ENCODE measurements around the gene RASA3.
"Not testable (repeated sequence)": the region's sequence is repeated elsewhere in the genome, so short reads cannot be mapped to it uniquely, and the experiment has no call there.

The RASA3 gene

GRCh38 chr13:114077933-114078325, 54.5 kb downstream of the RASA3 start:
- in situ Hi-C loops (cut with HindIII; ENCODE audit: low pct_unique_long_range_greater_than_20kb, low sequenced_read_pairs): no loop called here
- DNase-seq (ENCODE audit: low read depth in 1 of 2, low spot score in 1 of 2): no peak
- no peak for TF ChIP-seq JUND (IDR thresholded peaks at IDR 0.05; ENCODE audit: low read depth)

DNA sequence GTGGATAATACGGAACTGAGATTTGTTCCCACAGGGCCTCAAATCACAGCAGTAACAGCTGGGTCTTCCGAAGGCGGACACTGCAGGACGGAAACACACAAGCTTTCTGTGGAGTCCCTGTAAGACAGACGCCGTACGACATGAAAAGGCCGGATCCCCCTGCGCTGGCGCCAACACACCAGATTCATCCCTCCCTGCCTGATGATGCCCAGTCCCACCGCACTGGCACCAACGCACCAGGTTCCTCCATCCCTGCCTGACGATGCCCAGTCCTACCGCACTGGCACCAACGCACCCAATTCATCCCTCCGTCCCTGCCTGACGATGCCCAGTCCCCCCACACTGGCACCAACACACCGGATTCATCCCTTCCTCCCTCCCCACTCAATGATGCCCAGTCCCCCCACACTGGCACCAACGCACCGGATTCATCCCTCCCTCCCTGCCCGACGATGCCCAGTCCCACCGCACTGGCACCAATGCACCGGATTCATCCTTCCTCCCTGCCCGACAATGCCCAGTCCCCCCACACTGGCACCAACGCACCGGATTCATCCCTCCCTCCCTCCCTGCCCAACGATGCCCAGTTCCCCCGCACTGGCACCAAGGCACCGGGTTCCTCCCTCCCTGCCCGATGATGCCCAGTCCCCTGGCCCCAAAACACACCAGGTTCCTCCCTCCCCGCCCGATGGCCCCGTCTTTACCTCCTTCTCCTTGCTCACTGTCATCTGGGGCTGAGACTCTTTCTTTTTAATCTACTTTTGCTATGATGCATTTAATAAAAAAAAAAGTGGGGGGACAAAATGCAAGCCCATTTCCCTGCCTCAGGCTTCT, 55.1 kb downstream of the RASA3 start:
- no peak for DNase-seq (ENCODE audit: low read depth in 1 of 2, low spot score in 1 of 2)
- TF ChIP-seq JUND (IDR thresholded peaks at IDR 0.05; ENCODE audit: low read depth): no peak
- in situ Hi-C loops (cut with HindIII; ENCODE audit: low pct_unique_long_range_greater_than_20kb, low sequenced_read_pairs): no loop called here

DNA sequence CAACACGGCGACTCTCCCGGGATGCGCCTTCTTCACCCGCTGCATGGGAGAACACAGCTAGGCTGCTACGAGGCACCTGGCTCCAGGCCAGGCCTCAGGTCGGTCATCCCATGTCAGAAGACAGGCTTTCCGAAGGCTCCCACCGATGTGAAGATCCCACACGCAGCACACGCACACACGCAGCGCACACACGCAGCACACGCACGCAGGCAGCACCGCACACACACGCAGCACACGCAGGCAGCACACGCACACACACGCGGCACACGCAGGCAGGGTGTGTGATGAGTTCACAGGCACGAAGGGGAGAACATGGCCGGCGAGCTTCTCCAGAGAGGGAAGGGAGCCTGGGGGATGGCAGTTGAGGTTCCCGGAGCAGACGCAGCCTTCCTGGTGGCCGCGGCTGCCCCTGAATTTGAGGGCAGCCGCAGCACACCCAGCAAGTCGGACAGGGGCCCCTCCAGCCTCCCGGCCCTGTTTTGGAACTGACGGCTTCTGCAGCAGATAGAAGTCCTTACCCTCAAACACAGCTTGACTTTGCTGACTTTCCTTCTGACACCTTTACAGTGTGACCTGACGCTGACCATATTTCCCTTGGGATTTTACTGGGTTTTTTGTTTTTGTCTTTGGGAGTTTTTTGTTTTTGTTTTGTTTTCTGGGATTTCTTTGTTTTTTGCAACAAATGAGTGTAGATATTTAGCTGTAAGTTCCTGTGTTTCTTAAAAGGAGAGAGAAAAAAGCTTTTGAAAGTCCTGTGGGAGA, 55.9 kb downstream of the RASA3 start:
- in situ Hi-C loops (cut with HindIII; ENCODE audit: low pct_unique_long_range_greater_than_20kb, low sequenced_read_pairs): no loop called here
- no peak for DNase-seq (ENCODE audit: low read depth in 1 of 2, low spot score in 1 of 2)

DNA sequence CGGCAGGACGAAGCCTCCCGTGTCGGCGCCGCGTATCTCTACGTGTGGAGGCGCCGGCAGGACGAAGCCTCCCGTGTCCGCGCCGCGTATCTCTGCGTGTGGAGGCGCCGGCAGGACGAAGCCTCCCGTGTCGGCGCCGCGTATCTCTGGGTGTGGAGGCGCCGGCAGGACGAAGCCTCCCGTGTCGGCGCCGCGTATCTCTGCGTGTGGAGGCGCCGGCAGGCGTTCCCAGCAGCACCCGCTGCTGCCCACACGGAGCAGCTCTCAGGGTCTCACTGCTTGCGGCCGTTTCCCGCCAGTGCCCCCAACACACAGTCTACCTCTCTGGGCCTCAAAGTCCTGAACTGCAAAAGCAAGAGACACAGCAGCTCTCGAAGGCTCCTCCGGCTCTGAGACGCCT, 56.6 kb downstream of the RASA3 start:
- DNase-seq (ENCODE audit: low read depth in 1 of 2, low spot score in 1 of 2); in situ Hi-C loops (cut with HindIII; ENCODE audit: low pct_unique_long_range_greater_than_20kb, low sequenced_read_pairs): not testable (repeated sequence)

More for the DNA sequence above, 55.9 kb downstream of the RASA3 start:
- no peak for TF ChIP-seq JUND (IDR thresholded peaks at IDR 0.05; ENCODE audit: low read depth)

GRCh38 chr13:114074671-114075315, 57.6 kb downstream of the RASA3 start:
- no peak for DNase-seq (ENCODE audit: low read depth in 1 of 2, low spot score in 1 of 2)
- in situ Hi-C loops (cut with HindIII; ENCODE audit: low pct_unique_long_range_greater_than_20kb, low sequenced_read_pairs): no loop called here
- no peak for TF ChIP-seq JUND (IDR thresholded peaks at IDR 0.05; ENCODE audit: low read depth)

GRCh38 chr13:114073881-114074612, 58.4 kb downstream of the RASA3 start:
- no peak for DNase-seq (ENCODE audit: low read depth in 1 of 2, low spot score in 1 of 2)
- no peak for TF ChIP-seq JUND (IDR thresholded peaks at IDR 0.05; ENCODE audit: low read depth)
- in situ Hi-C loops (cut with HindIII; ENCODE audit: low pct_unique_long_range_greater_than_20kb, low sequenced_read_pairs): no loop called here

- DNase-seq (ENCODE audit: low read depth in 1 of 2, low spot score in 1 of 2): no peak
- TF ChIP-seq JUND (IDR thresholded peaks at IDR 0.05; ENCODE audit: low read depth): no peak
- in situ Hi-C loops (cut with HindIII; ENCODE audit: low pct_unique_long_range_greater_than_20kb, low sequenced_read_pairs): no loop called here
These were observed 60.0 kb downstream of the RASA3 start for GRCh38 chr13:114072421-114072820.

GRCh38 chr13:114071991-114072390, 60.4 kb downstream of the RASA3 start:
- in situ Hi-C loops (cut with HindIII; ENCODE audit: low pct_unique_long_range_greater_than_20kb, low sequenced_read_pairs): no loop called here
- TF ChIP-seq JUND (IDR thresholded peaks at IDR 0.05; ENCODE audit: low read depth): no peak
- DNase-seq (ENCODE audit: low read depth in 1 of 2, low spot score in 1 of 2): no peak

DNA sequence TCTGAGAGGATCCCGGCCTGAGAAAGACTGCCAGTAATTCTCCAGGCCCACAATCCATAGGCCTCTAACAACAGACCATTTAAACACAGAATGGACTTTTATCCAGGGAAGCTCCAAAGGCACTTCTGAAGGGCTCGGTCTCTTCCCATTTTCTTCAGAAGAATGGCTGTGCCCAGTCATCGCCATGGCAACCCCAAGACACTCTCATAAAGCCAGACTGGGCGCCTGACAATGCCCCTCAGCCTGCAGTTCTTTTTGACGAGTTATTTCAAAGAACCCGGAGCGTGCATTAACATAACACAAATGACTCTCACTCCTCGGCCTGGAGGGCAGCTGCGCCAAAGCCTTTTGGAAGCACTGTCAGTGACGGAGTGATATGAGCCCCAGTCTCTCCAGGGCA, 61.0 kb downstream of the RASA3 start:
- no peak for TF ChIP-seq JUND (IDR thresholded peaks at IDR 0.05; ENCODE audit: low read depth)
- in situ Hi-C loops (cut with HindIII; ENCODE audit: low pct_unique_long_range_greater_than_20kb, low sequenced_read_pairs): no loop called here
- DNase-seq (ENCODE audit: low read depth in 1 of 2, low spot score in 1 of 2): no peak

GRCh38 chr13:114070098-114070799, 62.2 kb downstream of the RASA3 start:
- DNase-seq (ENCODE audit: low read depth in 1 of 2, low spot score in 1 of 2): no peak
- TF ChIP-seq JUND (IDR thresholded peaks at IDR 0.05; ENCODE audit: low read depth): no peak
- in situ Hi-C loops (cut with HindIII; ENCODE audit: low pct_unique_long_range_greater_than_20kb, low sequenced_read_pairs): no loop called here

DNA sequence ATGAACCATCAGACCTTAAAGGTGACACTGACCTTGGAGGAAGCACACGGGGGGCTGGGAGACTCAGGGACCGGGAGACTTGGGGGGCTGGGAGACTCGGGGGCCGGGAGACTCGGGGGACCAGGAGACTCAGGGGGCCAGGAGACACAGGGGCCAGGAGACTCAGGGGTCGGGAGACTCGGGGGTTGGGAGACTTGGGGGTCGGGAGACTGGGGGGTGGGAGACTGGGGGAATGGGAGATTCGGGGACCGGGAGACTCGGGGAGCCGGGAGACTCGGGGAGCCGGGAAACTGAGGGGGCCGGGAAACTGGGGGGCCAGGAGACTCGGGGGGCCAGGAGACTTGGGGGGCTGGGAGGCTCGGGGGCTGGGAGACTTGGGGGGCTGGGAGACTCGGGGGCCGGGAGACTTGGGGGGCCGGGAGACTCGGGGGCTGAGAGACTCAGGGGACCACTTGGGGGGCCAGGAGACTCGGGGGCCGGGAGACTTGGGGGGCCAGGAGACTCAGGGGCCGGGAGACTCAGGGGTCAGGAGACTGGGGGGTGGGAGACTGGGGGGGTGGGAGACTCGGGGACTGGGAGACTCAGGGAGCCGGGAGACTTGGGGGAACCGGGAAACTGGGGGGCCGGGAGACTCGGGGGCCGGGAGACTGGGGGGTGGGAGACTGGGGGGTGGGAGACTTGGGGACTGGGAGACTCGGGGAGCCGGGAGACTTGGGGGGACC, 62.9 kb downstream of the RASA3 start:
- in situ Hi-C loops (cut with HindIII; ENCODE audit: low pct_unique_long_range_greater_than_20kb, low sequenced_read_pairs): no loop called here
- DNase-seq (ENCODE audit: low read depth in 1 of 2, low spot score in 1 of 2): no peak
- TF ChIP-seq JUND (IDR thresholded peaks at IDR 0.05; ENCODE audit: low read depth): no peak
